Measurements from ENCODE around the gene COX15. TPM values are rescaled to one million over a fixed set of nuclear protein-coding genes. Genes with fewer than 3 reads are reported as not detected.

The COX15 gene
- total RNA-seq, 1 donor from 2014 or later, result 46.5 TPM

DNA sequence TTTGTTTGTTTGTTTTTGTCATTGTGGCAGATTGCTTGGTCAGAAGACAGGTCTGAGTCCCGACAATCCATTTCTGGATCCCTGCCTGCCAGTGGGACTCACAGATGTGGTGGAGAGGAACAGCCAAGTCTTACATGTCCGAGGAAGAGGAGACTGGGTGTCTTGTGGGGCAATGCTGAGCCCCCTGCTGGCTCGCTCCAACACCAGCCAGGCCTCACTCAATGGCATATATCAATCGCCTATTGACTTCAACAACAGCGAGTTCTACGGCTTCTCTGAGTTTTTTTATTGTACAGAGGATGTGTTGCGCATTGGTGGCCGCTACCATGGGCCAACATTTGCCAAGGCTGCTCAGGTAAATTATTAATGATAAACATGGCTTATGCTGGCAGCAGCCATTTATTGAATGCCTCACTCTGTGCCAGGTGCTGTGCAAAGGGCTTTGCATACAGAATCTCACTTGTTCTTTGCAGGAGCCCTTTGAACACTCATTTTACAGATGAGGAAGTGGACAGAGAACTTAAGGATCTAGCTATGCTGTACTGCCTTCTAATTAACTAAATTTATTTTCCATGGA is 33.3 kb downstream of the COX15 start:
- no peaks in the 10 kb centered on the region for H3K9me3 Mint-ChIP-seq
- no peak overlapping the region for H3K4me3 Mint-ChIP-seq
- TF ChIP-seq, protein P1, sequence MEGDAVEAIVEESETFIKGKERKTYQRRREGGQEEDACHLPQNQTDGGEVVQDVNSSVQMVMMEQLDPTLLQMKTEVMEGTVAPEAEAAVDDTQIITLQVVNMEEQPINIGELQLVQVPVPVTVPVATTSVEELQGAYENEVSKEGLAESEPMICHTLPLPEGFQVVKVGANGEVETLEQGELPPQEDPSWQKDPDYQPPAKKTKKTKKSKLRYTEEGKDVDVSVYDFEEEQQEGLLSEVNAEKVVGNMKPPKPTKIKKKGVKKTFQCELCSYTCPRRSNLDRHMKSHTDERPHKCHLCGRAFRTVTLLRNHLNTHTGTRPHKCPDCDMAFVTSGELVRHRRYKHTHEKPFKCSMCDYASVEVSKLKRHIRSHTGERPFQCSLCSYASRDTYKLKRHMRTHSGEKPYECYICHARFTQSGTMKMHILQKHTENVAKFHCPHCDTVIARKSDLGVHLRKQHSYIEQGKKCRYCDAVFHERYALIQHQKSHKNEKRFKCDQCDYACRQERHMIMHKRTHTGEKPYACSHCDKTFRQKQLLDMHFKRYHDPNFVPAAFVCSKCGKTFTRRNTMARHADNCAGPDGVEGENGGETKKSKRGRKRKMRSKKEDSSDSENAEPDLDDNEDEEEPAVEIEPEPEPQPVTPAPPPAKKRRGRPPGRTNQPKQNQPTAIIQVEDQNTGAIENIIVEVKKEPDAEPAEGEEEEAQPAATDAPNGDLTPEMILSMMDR (conservative IDR thresholded peaks at IDR 0.05), result no peak
- H3K27me3 Mint-ChIP-seq, result no peaks in the 10 kb centered on the region
- no peak for DNase-seq (ENCODE audit: extremely low spot score, unreplicated experiment)
- H3K4me1 Mint-ChIP-seq (ENCODE audit: unreplicated experiment), result no peaks in the 10 kb centered on the region
- H3K36me3 Mint-ChIP-seq, result peaks cover 50% of the 10 kb centered on the region
- no peak overlapping the region for H3K27ac Mint-ChIP-seq

DNA sequence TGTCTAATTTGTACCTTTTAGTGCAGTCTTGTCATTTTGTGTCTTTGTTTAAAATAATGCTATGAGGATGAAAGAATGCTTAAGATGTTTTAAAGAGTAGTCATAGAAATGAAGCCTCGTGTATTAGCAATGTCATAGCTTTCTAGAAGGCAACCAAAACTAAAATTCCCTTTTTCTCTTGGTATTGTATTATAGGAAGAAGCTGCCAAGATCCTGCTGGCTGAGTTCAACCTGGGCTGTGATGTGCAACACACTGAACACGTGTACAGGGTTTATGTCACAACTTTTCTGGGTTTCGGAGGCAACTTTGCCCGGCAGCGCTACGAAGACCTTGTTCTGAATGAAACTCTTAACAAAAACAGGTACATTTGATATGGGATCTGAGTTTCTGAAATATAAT is 36.2 kb downstream of the COX15 start:
- no peak overlapping the region for H3K27ac Mint-ChIP-seq
- no peaks in the 10 kb centered on the region for H3K27me3 Mint-ChIP-seq
- H3K4me1 Mint-ChIP-seq (ENCODE audit: unreplicated experiment), result no peaks in the 10 kb centered on the region
- H3K9me3 Mint-ChIP-seq, result no peaks in the 10 kb centered on the region
- TF ChIP-seq, protein P1 (conservative IDR thresholded peaks at IDR 0.05), result no peak
- peaks cover 58% of the 10 kb centered on the region for H3K36me3 Mint-ChIP-seq
- DNase-seq (ENCODE audit: extremely low spot score, unreplicated experiment), result no peak
- no peak overlapping the region for H3K4me3 Mint-ChIP-seq

DNA sequence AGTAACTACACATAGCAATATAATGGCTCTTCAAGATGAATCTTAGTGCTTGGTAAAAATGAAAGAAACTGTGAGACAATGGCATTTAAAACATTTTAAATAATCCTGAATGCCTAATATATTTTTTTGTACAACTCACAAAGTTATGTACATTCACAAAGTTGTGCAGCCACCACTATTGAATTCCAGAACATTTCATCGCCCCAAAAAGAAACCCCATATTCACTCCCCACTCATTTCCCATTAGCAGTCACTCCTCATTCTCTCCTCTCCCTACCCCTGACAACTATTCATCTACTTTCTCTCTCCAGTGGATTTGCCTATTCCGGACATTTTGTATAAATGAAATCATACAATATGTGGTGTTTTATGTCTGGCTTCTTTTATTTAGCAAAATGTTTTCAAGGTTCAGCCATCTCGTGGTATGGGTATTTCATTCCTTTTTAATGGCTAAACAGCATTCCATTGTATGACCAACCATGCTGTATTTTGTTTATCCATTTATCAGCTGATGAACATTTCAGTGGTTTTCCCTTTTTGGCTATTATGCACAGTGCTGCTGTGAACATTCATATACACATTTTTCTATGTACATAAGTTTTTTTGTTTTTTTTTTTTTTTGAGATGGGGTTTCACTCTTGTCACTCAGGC is 37.9 kb downstream of the COX15 start:
- no peaks in the 10 kb centered on the region for H3K27me3 Mint-ChIP-seq
- H3K36me3 Mint-ChIP-seq, result peaks cover 44% of the 10 kb centered on the region
- no peaks in the 10 kb centered on the region for H3K9me3 Mint-ChIP-seq
- DNase-seq (ENCODE audit: extremely low spot score, unreplicated experiment), result no peak
- H3K4me1 Mint-ChIP-seq (ENCODE audit: unreplicated experiment), result no peaks in the 10 kb centered on the region
- H3K4me3 Mint-ChIP-seq, result no peak overlapping the region
- H3K27ac Mint-ChIP-seq, result no peak overlapping the region
- TF ChIP-seq, protein P1 (conservative IDR thresholded peaks at IDR 0.05), result no peak

DNA sequence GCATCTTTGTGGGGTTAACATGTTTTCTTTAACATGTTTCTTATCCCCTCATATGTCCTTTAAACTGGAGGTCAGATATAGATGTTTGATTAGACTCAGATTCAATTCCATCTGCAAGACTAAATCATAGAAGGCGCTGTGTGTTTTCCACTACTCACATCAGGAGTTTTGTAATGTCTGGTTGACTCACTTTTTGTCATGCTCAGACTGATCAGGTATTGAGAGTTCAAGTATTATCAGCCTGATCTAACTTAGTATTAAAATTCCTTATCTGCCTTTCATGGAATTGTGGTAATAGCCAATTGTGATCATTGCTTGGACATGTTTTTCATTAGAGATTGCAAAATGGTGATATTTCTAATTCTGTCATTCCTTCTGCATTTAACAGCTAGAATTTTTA is 42.5 kb downstream of the COX15 start:
- Mint-ChIP-seq H3K4me3 (no peak overlapping the region), H3K9me3 (no peaks in the 10 kb centered on the region), H3K4me1 (ENCODE audit: unreplicated experiment) (no peaks in the 10 kb centered on the region), H3K27me3 (no peaks in the 10 kb centered on the region), H3K36me3 (peaks cover 24% of the 10 kb centered on the region), H3K27ac (no peak overlapping the region)
- DNase-seq (ENCODE audit: extremely low spot score, unreplicated experiment), result no peak
- TF ChIP-seq, protein P1 (conservative IDR thresholded peaks at IDR 0.05), result no peak

DNA sequence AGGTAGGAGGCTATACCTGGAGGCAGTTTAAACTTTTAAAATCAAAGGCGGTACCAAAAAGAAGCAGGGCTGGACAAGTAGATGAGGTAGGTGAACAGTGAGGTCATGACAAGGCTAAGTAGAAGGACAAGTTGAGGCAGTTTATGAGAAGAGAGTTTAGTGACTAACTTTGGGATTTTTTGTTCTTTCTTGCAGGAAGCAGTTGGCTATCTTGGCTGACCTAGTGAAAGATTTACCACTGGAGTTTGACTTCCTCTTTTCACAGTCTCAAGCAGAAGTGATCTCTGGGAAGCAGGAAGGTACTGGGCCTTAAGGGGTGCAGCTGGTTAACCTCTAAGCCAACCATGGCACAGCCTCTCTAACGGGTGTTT is 46.3 kb downstream of the COX15 start:
- no peaks in the 10 kb centered on the region for H3K4me1 Mint-ChIP-seq (ENCODE audit: unreplicated experiment)
- no peak for DNase-seq (ENCODE audit: extremely low spot score, unreplicated experiment)
- no peaks in the 10 kb centered on the region for H3K9me3 Mint-ChIP-seq
- H3K4me3 Mint-ChIP-seq, result no peak overlapping the region
- H3K27me3 Mint-ChIP-seq, result no peaks in the 10 kb centered on the region
- TF ChIP-seq, protein P1 (conservative IDR thresholded peaks at IDR 0.05), result no peak
- H3K36me3 Mint-ChIP-seq, result peaks cover 10% of the 10 kb centered on the region
- H3K27ac Mint-ChIP-seq, result peak overlapping the region; percentile 44
